H9 (cell line): Measurements from ENCODE around the gene VSIR. TPM values are rescaled to one million over a fixed set of nuclear protein-coding genes. Genes with fewer than 3 reads are reported as not detected.

ENCODE experiments used
- DNase-seq: peaks from one replicate; pipeline ENCODE4 v3.0.0-alpha.2; 2017
- H2AFZ ChIP-seq: one replicate; pipeline ENCODE4 v1.6.1; 2013; ENCODE audit warnings: mild to moderate bottlenecking, low read length, control low read depth, moderate library complexity
- H2AK5ac ChIP-seq: 2 replicates; pipeline ENCODE4 v1.6.1; 2013; ENCODE audit warnings: low read length, control low read depth, mixed read lengths; ENCODE audit not compliant: insufficient read length
- H2BK120ac ChIP-seq: one replicate; pipeline ENCODE4 v1.6.1; 2013; ENCODE audit warnings: low read depth, mild to moderate bottlenecking, low read length, control low read depth, inconsistent platforms; ENCODE audit not compliant: poor library complexity, severe bottlenecking
- H2BK12ac ChIP-seq: 2 replicates; pipeline ENCODE4 v1.6.1; 2013; ENCODE audit warnings: low read length, control low read depth, mixed read lengths, low read depth; ENCODE audit not compliant: insufficient read length
- H2BK15ac ChIP-seq: 2 replicates; pipeline ENCODE4 v1.6.1; 2013; ENCODE audit warnings: low read depth, low read length, control low read depth
- H2BK20ac ChIP-seq: one replicate; pipeline ENCODE4 v1.6.1; 2013; ENCODE audit warnings: low read depth, mild to moderate bottlenecking, low read length, control low read depth, inconsistent platforms; ENCODE audit not compliant: poor library complexity, severe bottlenecking
- H2BK5ac ChIP-seq: 2 replicates; pipeline ENCODE4 v1.6.1; 2013; ENCODE audit warnings: low read length, control low read depth, mixed read lengths; ENCODE audit not compliant: insufficient read length
- H3K14ac ChIP-seq: 2 replicates; pipeline ENCODE4 v1.6.1; 2013; ENCODE audit warnings: low read length, control low read depth; ENCODE audit not compliant: insufficient read depth
- H3K18ac ChIP-seq: 2 replicates; pipeline ENCODE4 v1.6.1; 2013; ENCODE audit warnings: low read depth, mild to moderate bottlenecking, mixed read lengths, low read length, control low read depth; ENCODE audit not compliant: insufficient read length
- H3K23ac ChIP-seq: 2 replicates; pipeline ENCODE4 v1.6.1; 2013; ENCODE audit warnings: low read length, control low read depth, mixed read lengths, low read depth; ENCODE audit not compliant: insufficient read length
- H3K23me2 ChIP-seq: 2 replicates; pipeline ENCODE4 v1.6.1; 2013; ENCODE audit warnings: low read depth, mild to moderate bottlenecking, mixed read lengths, low read length, control low read depth; ENCODE audit not compliant: insufficient read length, poor library complexity, severe bottlenecking
- H3K27ac ChIP-seq: 2 replicates; pipeline ENCODE4 v1.5.1; 2013; ENCODE audit warnings: low read length, control low read depth, mixed read lengths, low read depth; ENCODE audit not compliant: insufficient read length
- H3K27me3 ChIP-seq: 2 replicates; pipeline ENCODE4 v1.6.1; 2013; ENCODE audit warnings: low read length, control low read depth, inconsistent platforms; ENCODE audit not compliant: insufficient read depth
- H3K4ac ChIP-seq: 2 replicates; pipeline ENCODE4 v1.6.1; 2013; ENCODE audit warnings: low read depth, mild to moderate bottlenecking, control low read depth, inconsistent platforms, low read length, moderate library complexity
- H3K4me1 ChIP-seq: 2 replicates; pipeline ENCODE4 v1.6.1; 2013; ENCODE audit warnings: low read length, control low read depth, inconsistent platforms; ENCODE audit not compliant: insufficient read depth
- H3K4me2 ChIP-seq: 2 replicates; pipeline ENCODE4 v1.6.1; 2013; ENCODE audit warnings: low read length, control low read depth, mixed read lengths; ENCODE audit not compliant: insufficient read length, insufficient read depth
- H3K56ac ChIP-seq: 2 replicates; pipeline ENCODE4 v1.6.1; 2013; ENCODE audit warnings: low read depth, mild to moderate bottlenecking, mixed read lengths, low read length, control low read depth; ENCODE audit not compliant: insufficient read length
- H3K79me1 ChIP-seq: 2 replicates; pipeline ENCODE4 v1.6.1; 2013; ENCODE audit warnings: low read depth, mild to moderate bottlenecking, moderate library complexity, low read length, control low read depth, inconsistent platforms; ENCODE audit not compliant: insufficient read depth, poor library complexity, severe bottlenecking
- H3K79me2 ChIP-seq: 2 replicates; pipeline ENCODE4 v1.6.1; 2013; ENCODE audit warnings: low read length, control low read depth, inconsistent platforms; ENCODE audit not compliant: insufficient read depth
- H3K9ac ChIP-seq: 2 replicates; pipeline ENCODE4 v1.6.1; 2013; ENCODE audit warnings: low read length, control low read depth, mixed read lengths; ENCODE audit not compliant: insufficient read length; ENCODE audit errors: extremely low read depth
- H3K9me3 ChIP-seq: one replicate; pipeline ENCODE4 v1.6.1; 2013; ENCODE audit warnings: low read depth, low read length, inconsistent platforms; ENCODE audit not compliant: control insufficient read depth
- H3T11ph ChIP-seq: one replicate; pipeline ENCODE4 v1.6.1; 2013; ENCODE audit warnings: mild to moderate bottlenecking, low read length, control low read depth, inconsistent platforms
- H4K20me1 ChIP-seq: one replicate; pipeline ENCODE4 v1.6.1; 2013; ENCODE audit not compliant: control insufficient read depth, insufficient read length, insufficient read depth
- H4K5ac ChIP-seq: 2 replicates; pipeline ENCODE4 v1.6.1; 2013; ENCODE audit warnings: low read depth, mild to moderate bottlenecking, mixed read lengths, low read length, control low read depth; ENCODE audit not compliant: insufficient read length
- H4K8ac ChIP-seq: replicated peaks from 2 replicates; pipeline ENCODE4 v1.6.1; 2013; ENCODE audit warnings: low read length, control low read depth, mixed read lengths, low read depth; ENCODE audit not compliant: insufficient read length
- H4K91ac ChIP-seq: 2 replicates; pipeline ENCODE4 v1.6.1; 2013; ENCODE audit warnings: low read depth, mild to moderate bottlenecking, moderate library complexity, mixed read lengths, low read length, control low read depth; ENCODE audit not compliant: insufficient read length
- H3K27ac Mint-ChIP-seq, 3 experiments: 2 replicates in 2 of 3; 3 replicates in 1 of 3; pipeline ENCODE4 v1.8.0; 2020 to 2021; ENCODE audit warnings: mixed read lengths in 3 of 3, mild to moderate bottlenecking in 1 of 3, moderate library complexity in 1 of 3
- H3K27me3 Mint-ChIP-seq: 2 replicates; pipeline ENCODE4 v1.8.0; 2021; ENCODE audit warnings: low read depth, mild to moderate bottlenecking, moderate library complexity, mixed read lengths
- H3K36me3 Mint-ChIP-seq, 3 experiments: 2 replicates in 2 of 3; 3 replicates in 1 of 3; pipeline ENCODE4 v1.8.0; 2020 to 2021; ENCODE audit warnings: low read depth in 3 of 3, mixed read lengths in 3 of 3; ENCODE audit not compliant: insufficient read depth in 1 of 3
- H3K4me1 Mint-ChIP-seq, 2 experiments: 2 replicates each; pipeline ENCODE4 v1.8.0; 2020; ENCODE audit warnings: mixed read lengths in 2 of 2
- H3K4me3 Mint-ChIP-seq, 2 experiments: 2 replicates in 1 of 2; 3 replicates in 1 of 2; pipeline ENCODE4 v1.8.0; 2020 to 2021; ENCODE audit warnings: mild to moderate bottlenecking in 2 of 2, mixed read lengths in 2 of 2, moderate library complexity in 1 of 2
- H3K9me3 Mint-ChIP-seq, 2 experiments: 2 replicates in 1 of 2; 3 replicates in 1 of 2; pipeline ENCODE4 v1.8.0; 2020; ENCODE audit warnings: mild to moderate bottlenecking in 2 of 2, mixed read lengths in 2 of 2, moderate library complexity in 1 of 2
- WGBS: extraction: QIAGEN DNeasy Blood & Tissue Kit; methylation state at CpG from one replicate; pipeline ENCODE4 v1.1.7; 2013; ENCODE audit warnings: missing lambda C conversion rate, low lambda C conversion rate, mixed read lengths; ENCODE audit not compliant: insufficient read length; ENCODE audit errors: extremely low coverage; 5-methylcytosine and 5-hydroxymethylcytosine counted together
- total RNA-seq: library from RNA; stranded (reverse); gene quantifications from 2 replicates; pipeline ENCODE4 v1.2.1, GENCODE V29; 2021
- TF ChIP-seq, protein P1 (sequence below): fragments of 200-600 bp; sonication (generic); conservative IDR thresholded peaks from 3 replicates; pipeline ENCODE4 v1.8.0; 2021; ENCODE audit warnings: antibody characterized with exemption, mild to moderate bottlenecking

Gene VSIR
- total RNA-seq, 1 experiment from 2014 or later, result 0.11 TPM

DNA sequence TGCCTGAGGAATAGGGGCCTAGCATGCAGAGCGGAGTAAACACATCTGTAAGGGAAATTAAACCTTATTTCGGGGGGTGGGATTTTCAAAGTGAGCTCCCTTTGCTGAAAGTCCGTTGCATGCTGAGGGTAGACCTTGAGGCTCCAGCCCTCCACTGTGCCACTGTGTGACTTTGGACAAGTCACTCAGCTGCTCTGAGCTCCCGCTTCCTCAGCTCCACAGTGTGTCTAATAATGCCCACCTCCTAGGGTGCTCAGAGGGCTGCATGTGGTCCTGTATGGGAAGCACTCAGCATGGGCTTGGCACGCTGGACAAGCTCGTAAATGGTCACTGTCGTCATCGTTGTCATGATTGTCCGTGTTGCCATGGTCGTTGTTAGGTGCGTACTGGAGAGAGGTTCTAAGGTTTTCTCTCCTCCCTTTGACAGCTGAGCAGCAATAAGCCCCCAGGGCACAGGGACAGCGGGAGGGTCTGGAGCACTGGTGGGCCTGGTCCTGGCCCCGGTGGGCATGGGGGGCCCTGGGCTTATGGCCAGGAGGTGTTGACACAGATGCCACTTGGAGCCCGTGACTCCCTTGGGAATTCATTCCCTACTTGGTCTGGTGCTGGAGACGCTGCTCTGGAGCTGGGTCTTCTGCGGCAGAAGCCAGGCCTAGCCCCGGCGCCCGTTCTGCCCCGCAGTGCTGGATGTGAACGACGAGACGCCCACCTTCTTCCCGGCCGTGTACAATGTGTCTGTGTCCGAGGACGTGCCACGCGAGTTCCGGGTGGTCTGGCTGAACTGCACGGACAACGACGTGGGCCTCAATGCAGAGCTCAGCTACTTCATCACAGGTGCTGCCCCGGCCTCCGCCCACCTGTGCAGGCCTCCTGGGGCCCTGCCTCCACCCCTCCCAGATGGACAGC, 66.9 kb downstream of the VSIR start:
- Histone ChIP-seq H3K23me2 (no peaks in the 10 kb centered on the region), H4K20me1 (no peaks in the 10 kb centered on the region), H3K4me1 (no peaks in the 10 kb centered on the region), H4K91ac (no peak overlapping the region), H3K79me2 (no peaks in the 10 kb centered on the region), H3K27me3 (no peaks in the 10 kb centered on the region), H2BK12ac (no peak overlapping the region), H3K4ac (no peak overlapping the region), H3K4me2 (no peak overlapping the region), H3K18ac (no peak overlapping the region), H3T11ph (no peak overlapping the region), H3K14ac (no peak overlapping the region), H3K79me1 (no peaks in the 10 kb centered on the region), H2AFZ (no peak overlapping the region), H3K9me3 (no peaks in the 10 kb centered on the region), H2BK20ac (no peak overlapping the region), H3K9ac (no peak overlapping the region), H2BK120ac (no peak overlapping the region), H3K56ac (no peak overlapping the region), H4K5ac (no peak overlapping the region), H2AK5ac (no peak overlapping the region), H3K27ac (no peak overlapping the region), H2BK15ac (no peak overlapping the region), H3K23ac (no peak overlapping the region), H2BK5ac (no peak overlapping the region), H4K8ac (no peak overlapping the region)
- peaks cover 8 to 15% of the 10 kb centered on the region in 2 experiments for H3K4me1 Mint-ChIP-seq
- H3K4me3 Mint-ChIP-seq, result no peak overlapping the region
- no peaks in the 10 kb centered on the region for H3K9me3 Mint-ChIP-seq
- H3K27ac Mint-ChIP-seq, result no peak overlapping the region
- TF ChIP-seq, protein P1, sequence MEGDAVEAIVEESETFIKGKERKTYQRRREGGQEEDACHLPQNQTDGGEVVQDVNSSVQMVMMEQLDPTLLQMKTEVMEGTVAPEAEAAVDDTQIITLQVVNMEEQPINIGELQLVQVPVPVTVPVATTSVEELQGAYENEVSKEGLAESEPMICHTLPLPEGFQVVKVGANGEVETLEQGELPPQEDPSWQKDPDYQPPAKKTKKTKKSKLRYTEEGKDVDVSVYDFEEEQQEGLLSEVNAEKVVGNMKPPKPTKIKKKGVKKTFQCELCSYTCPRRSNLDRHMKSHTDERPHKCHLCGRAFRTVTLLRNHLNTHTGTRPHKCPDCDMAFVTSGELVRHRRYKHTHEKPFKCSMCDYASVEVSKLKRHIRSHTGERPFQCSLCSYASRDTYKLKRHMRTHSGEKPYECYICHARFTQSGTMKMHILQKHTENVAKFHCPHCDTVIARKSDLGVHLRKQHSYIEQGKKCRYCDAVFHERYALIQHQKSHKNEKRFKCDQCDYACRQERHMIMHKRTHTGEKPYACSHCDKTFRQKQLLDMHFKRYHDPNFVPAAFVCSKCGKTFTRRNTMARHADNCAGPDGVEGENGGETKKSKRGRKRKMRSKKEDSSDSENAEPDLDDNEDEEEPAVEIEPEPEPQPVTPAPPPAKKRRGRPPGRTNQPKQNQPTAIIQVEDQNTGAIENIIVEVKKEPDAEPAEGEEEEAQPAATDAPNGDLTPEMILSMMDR, result no peak
- H3K27me3 Mint-ChIP-seq, result peaks cover 14% of the 10 kb centered on the region
- H3K36me3 Mint-ChIP-seq, result no peaks in the 10 kb centered on the region
- no peak for DNase-seq
- WGBS, result no CpG with 5 or more reads among the region's 35 CpGs
